COLO668 (cell line): ENCODE results near the gene SMCO3.

Experiments used
- DNase-seq: peaks from one replicate; lab custom pipeline; 2025; ENCODE audit not compliant: unreplicated experiment; lab: John Stamatoyannopoulos, UW

The SMCO3 gene

DNA sequence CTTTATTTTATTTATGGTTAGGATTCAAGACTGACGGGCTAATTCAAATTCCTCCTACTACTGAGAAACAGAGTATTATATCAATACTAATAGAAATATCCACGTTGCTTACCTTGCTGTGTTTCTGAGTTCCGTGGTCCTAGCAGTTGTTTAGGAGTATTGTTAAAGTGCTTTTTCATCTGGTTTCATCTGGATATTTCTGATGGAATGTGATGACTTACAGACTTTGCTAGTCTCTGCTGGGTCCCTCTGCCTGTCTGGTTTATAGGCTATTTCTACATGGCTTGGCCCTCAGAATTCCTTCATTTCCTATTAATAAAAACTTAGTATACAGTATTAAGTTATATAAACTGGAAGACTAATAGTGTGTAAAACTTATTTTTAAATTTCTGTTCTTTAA, at the start of gene SMCO3:
Gene SMCO3, minus strand, starts transcription at position 169 of the 400 bp plus-strand sequence. CDS start 7,502 bp downstream, outside the sequence.
- no peak for DNase-seq

DNA sequence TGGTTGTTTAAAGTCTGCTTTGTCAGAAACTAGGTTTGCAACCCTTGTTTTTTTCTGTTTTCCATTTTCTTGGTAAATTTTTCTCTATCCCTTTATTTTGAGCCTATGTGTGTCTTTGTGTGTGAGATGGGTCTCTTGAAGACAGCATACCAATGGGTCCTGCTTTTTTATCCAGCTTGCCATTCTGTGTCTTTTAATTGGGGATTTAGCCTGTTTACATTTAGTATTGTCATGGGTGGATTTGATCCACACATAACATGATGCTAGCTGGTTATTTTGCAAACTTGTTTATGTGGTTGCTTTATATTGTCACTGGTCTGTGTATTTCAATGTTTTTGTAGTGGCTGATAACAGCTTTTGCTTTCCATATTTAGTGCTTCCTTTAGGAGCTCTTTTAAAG, 46.5 kb upstream of the SMCO3 start:
- no peak for DNase-seq

DNA sequence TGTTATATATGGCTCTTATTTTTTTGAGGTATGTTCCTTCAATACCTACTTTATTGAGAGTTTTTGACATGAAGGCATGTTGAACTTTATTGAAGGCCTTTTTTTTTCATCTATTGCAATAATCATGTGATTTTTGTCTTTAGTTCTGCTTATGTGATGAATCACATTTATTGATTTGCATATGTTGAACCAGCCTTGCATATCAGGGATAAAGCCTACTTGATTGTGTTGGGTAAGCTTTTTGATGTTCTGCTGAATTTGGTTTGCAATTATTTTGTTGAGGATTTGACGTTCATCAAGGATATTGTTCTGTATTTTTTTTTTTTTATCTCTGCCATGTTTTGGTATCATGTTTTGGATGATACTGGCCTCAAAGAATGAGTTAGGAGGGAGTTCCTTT, 44.5 kb upstream of the SMCO3 start:
- DNase-seq, result no peak

DNA sequence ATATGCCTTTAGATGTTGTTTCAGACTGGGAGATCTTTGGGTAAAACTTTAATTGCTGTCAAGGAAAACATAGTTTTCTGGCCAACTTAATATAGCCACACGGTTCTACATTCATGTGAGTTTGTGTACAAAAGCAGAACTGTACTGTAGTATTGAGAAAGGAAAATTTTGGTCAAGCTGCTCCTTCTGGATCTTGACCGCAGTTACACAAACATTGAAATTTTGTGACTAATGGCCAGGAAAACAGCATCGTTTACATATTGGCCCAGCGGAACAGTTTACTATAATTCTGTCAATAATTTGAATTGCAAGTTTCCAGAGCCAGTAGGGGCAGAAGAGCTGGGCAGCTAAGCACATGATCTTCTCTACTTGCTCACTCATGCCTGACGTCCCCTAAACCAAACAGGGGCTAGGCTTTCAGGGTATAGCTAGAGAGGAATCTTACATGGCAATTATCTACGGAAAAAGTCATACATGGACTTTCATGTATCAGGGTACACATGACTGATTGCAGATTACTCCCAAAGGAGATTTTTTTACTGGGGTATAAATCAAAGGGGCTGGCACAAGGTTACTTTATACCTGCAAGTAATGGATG, 40.7 kb upstream of the SMCO3 start:
- no peak for DNase-seq

DNA sequence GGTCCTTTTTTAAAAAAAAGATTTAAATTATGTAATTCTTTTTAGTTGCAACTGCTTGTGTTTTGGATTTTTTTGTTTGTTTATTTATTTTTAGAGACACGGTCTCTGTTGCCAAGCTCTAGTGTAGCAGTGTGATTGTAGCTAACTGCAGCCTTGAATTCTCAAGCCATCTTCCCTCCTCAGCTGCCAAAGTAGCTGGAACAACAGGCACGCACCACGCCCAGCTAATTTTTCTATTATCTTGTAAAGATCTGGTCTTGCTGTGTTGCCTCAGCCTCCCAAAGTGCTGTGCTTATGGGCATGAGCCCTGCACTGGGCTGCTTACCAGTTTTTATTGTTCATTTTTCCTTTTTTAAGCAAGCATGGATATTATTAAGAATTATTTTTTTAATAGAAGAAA, 40.0 kb upstream of the SMCO3 start:
- DNase-seq, result no peak

DNA sequence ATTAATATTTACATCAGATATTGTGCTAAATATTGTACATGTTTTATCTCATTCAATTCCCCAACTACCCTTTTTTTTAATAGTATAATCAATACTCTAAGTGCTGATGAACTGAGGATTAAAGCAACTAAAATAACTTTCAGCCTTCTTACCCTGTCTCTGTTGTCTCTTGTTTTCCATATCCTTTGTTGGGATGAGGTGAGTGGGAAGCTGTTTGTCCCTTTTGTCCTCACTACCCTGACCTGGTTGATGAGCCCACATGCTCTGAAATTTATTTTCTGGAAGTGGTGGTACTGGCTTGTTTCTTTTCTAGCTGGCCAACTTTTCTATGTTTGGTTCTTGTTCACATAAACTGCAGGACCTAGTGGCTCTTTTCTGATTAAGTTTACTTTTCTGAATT, 38.9 kb upstream of the SMCO3 start:
- no peak for DNase-seq

DNA sequence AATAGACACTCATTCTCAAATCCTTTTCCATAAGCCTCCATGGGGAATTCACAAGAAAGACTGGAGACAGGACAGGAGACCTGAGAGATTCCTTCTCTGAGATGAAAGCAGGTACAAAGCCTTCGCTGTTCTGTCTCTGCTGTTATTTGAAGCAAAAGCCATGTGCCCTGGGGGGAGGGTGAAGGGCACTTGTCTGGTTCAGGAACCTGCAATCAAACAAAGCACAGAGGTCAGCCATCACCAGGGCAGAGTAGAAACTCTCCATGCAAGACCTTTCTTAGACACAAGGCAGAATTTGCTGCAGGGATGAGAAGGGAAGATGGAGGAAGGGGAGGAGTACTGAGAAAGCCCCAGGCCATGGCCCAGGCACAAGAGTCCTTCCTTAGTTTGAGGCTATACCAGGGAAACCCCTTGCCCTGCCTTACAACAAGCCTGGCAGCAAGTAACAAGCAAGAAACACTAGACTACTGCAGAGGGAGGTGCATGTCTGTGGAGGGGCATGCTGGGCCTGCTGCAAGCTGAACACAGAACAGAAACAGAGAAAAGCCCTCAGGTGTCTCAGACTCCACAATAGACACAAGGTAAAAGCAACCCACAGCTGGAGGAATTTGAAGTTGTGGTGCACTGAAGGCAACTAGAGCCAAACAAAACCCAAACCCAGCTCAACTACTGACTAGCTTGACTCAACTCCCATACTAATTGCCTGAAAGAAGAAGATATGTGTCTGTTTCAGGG, 37.1 kb upstream of the SMCO3 start:
- DNase-seq, result no peak

DNA sequence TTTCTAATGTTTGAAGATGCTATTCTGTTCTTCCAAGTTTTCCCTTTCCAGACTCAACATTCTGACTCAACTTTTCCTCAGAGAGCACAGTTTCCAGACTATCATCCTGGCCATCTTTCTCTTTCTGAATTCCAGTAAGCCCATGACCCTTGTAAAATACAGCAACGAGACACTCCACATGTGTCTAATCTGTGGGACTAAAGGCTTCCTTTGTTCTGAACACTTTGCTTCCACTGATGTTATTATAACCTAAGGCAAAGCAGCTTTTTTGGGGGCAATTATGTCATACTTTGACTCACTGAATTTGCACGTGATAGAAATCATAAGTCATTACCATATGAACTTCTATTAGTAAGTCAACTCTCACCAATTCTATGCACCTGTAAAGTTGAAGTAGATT, 35.7 kb upstream of the SMCO3 start:
- DNase-seq, result no peak

DNA sequence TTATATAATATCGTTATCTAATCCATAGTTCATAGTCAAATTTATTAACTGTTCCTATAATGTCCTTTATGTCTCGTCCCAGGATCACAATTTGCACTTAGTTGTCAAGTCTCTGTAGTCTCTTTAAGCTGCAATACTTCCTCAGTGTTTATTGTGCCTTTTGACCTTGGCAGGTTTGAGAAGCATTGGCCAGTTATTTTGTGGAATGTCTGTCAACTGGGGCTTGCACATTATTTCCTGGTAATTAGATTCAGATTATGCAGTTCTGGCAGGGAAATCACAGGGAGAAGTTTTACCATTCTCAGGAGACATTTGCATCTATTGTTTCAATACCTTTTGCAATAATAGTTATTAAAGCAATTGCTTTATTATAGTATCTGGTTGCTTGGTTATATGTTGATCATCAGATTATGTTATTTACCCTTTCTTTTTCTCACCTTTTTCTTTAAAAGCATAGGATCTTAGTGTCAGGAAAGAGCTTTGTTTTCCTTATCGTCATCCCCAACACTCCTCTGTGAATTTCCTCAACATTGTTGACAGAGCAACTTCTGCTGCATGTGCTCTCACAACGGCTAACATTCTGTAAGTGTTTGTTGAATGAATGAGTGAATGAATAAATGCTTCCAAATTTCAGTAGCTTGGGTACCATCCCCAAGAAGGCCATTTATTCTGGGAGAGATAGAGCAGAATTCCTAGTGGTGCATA, 33.0 kb upstream of the SMCO3 start:
- no peak for DNase-seq

DNA sequence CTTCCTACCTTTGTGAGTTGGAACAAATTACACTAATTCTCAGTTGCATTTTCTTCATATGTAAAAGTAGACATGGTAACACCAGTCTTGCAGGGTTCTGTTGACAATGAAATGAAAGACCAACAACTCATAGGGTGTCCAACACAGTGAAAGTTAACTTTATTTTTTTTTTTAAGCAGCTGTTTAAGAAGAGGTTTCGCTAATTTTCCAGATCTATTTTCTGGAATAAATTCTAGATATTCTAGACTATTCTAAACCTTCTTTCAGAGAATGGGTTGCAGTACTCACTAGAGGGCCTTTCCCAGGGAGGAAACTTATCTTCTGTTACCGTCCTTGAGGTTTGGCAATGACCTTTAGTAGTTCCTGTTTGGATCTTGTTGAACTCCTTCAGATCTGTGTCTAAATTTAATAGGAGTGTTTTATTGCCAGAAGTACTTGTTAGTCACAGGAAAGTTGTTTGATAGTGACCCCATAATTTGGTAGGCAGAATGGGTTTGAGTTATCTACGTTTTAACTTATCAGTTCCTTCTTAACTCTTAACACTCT, 32.1 kb upstream of the SMCO3 start:
- DNase-seq, result no peak

DNA sequence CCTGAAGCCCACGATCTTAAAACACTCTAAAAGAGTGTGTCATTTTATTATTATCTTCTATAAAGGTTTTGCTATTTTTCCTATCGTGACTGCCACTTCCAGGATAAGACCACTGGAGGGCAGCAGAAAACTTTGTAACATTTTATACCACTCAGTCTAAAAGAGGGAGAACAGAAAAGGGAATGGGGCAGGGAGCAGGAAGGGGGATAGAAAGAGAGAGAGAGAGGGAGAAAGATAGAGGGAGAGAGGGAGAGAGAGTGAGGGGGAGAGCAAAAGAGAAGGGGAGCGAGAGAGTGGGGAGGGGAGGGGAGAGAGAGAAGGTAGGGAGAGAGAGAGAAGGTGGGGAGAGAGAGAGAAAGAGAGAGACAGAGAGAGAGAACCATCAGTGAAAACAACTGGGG, 31.4 kb upstream of the SMCO3 start:
- DNase-seq, result peak; percentile 4

DNA sequence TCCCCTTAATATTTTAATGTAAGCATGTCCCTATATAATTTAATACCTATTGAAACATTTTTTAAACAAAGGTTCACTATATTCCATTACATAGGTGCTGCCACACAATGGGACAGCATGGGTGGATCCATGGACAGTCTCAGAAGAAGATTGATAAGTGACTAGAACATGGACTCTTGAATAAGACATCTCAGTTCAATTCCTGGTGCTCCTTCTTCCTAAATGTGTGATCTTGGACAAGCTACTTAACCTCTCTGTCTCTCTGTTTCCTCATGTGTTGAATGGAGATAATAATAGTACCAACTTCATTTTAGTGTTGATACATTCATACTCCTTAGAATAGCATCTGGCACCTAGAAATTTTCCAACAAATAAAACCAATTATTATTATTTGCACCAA, 30.4 kb upstream of the SMCO3 start:
- DNase-seq, result no peak

DNA sequence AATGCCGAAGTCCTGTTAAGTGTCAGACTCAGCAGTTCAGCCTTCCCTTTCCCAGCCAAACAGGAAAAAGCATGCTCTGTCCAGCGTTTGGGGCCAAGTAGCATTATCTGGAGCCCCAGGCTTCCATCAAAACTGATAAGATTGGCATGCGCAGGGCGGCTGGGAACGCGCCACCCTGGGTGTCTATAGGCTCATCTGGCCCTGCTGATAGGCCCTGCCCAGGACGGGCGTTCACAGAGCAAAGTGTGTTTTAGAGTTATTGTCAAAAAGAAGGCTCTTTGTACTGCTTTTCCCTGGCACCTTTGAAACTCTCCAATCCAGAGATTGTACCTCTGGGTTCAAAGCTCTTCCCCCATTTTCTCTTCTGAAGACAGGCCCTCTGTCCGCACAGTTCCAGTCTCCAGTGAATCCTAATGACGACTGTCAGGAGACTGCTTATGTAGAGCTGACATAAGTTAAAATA, 29.5 kb upstream of the SMCO3 start, which contains the start of gene ART4:
Gene ART4, minus strand, starts transcription at position 102 of the 463 bp plus-strand sequence. CDS start 413 bp downstream, outside the sequence.
- DNase-seq, result no peak

DNA sequence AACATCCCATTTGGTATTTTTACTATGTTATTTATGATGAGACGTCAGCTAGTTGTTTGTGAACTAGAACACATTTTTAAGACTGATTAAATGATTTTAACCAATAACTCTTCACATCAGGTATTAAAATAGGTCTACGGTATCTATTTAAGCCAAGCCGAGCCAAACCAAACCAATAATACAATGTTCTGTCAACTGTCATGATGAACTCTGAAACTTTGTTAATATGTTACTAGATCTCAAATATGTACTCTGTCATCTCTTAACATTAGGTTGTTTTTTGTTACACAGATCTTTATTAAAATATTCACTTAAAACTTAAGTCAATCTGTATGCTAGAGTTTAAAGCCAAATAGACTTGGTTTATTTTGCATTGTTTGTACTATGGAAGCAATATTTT, 28.3 kb upstream of the SMCO3 start:
- DNase-seq, result no peak

DNA sequence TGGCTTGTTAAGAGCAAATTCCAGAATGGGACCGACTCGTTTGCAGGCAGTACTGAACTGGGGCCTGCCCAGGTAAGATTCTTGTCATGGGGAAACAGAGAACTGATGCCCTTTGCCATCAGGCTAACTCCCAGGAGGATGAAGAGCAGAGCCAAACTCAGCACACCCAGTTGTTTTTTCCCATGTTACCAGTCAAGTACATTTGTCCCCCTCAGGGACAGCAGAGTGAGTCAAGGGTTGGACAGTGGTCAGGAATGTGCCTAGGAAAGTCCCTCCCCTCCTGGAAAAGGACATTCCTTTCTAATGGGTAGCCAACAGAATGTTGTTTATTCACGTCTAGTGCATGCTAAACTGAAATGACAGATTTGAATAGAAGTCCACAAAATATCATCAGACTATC, 27.8 kb upstream of the SMCO3 start:
- no peak for DNase-seq

DNA sequence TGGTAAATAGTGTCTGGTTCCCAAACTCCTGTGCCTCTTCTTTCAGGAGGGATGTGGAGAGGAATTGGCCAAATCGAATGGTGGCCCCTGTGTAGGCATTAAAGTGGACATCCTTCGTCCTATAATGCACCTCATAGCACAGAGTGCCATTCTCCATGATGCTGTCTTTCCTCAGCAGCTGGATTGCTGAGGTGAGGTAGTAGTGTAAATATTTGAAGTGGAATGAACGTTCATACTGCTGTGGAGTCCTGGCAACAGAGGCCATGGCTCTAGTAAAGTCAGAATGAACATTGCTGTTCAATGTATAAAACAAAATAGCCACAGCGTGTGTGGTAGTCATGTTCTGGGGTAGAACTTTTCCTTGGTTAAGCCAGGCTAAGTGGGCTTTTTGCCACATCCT, 26.6 kb upstream of the SMCO3 start:
- DNase-seq, result peak; percentile 1

DNA sequence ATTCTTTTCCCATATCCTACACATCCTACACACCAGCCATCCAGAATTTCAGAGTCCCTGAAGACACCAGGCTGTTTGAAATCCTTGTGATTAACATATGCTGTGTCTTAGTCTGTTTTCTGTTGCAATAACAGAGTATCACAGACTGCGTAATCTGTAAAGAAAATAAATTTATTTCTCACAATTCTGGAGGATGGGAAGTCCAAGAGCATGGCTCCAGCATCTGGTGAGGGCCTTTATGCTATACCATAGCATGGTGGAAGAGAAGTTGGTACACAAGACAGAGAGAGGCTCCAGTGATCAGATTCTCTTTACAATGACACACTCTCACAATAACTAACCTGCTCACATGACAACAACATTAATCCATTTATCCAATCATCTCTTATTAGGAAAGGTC, 25.3 kb upstream of the SMCO3 start:
- DNase-seq, result no peak

DNA sequence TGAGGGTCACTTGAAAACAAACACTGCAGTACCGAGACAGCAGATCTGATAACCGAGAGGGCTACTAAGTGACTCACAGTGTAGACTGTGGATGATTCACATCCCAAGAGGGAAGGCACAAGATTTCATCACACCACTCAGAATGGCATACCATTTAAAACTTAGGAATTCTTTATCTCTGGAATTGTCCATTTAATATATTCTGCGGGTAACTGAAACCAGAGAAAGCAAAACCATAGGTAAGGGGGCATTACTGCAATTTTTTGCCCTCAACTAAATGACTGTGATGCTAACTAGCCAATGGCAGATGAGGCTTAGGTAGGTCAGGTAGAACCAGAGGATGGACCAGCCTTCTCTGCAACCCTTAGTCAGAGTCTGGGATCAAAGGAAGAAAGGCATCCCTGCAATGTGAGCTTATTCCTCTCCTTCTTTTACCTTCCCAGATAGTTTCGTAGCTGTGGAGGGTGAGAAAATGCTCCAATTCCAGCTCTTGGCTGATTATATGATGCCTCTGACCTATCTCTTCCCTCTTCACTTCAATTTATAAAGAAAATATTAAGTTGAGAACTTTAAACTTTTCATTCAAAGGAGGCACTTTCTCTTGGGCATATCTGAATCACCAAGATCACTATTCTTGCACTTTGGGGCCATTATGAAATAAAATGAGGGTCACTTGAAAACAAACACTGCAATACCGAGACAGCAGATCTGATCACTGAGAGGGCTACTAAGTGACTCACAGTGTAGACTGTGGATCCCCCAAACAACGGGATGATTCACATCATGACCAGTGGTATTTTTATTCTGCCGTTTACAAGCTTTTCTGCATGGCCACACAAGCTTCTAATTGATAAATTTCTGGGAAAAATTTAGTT, 22.6 kb upstream of the SMCO3 start:
- no peak for DNase-seq

DNA sequence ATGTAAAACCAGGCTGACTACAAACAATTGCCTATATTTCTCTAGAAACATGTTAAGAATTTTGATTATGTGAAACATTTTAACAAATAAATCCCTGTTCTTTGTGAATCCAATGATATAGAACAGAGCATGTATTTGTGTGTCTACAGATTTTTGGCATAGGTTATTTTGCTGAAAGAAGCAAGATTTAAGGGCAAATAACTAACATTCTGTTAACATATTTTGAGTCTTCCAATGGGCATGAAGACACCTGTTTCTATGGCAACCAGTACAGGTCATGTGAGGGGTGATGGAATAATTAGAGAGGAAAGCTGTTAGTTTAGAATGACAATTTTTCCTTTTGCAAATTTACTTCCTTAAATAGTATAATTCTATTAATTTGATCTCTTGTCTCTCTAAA, 20.5 kb upstream of the SMCO3 start:
- DNase-seq, result no peak

DNA sequence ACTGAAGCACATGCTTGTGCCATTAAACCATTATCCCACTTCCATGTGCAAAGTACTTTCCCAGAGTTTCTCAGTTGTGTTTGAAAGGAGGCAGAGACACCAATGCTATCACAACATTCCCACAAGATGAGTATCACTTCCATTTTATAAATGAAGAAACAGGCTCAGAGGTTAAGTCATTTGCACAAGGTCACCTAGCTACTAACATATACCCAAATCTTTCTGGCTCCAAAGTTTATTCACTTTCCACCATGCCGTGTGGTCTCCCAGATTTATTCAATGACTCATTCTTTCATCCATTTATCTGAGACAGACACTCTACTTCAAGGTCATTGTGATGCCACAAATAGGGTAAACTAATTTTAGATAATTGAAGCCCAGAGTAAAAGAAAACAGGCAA, 20.0 kb upstream of the SMCO3 start:
- DNase-seq, result no peak

DNA sequence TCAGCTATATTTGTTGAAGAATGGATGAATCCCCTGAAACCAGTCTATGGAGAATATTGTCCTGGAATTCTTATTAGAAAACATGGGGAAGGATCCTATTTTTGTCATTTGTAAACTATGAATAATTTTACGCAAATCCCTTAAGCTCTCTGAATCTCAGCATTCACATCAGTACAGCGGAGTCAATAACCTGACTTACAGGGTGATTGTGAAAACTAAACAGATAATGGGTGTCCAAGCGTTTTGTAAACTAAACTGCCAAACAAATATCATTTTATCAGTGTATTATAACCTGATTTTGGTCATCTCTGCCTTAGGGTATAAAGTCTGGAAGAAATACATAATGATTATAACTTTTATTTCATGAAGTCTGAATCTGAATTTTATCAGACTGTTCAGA, 19.4 kb upstream of the SMCO3 start:
- DNase-seq, result no peak
